BLaER1 (cell line): ENCODE measurements around the gene PER2.

Experiments
- H3K27ac ChIP-seq: shearing (Covaris generic); formaldehyde crosslinking; 2 replicates; pipeline ENCODE4 v1.8.1; 2022
- H3K27me3 ChIP-seq: shearing (Covaris generic); formaldehyde crosslinking; 2 replicates; pipeline ENCODE4 v1.8.1; 2022
- H3K36me3 ChIP-seq: shearing (Covaris generic); formaldehyde crosslinking; 2 replicates; pipeline ENCODE4 v1.8.1; 2022
- H3K4me1 ChIP-seq: shearing (Covaris generic); formaldehyde crosslinking; 2 replicates; pipeline ENCODE4 v1.8.1; 2022
- H3K4me2 ChIP-seq: shearing (Covaris generic); formaldehyde crosslinking; 2 replicates; pipeline ENCODE4 v1.8.1; 2022
- H3K4me3 ChIP-seq: shearing (Covaris generic); formaldehyde crosslinking; 2 replicates; pipeline ENCODE4 v1.8.1; 2022
- H3K9ac ChIP-seq: shearing (Covaris generic); formaldehyde crosslinking; 2 replicates; pipeline ENCODE4 v1.8.1; 2022
- H3K9me3 ChIP-seq: shearing (Covaris generic); formaldehyde crosslinking; 2 replicates; pipeline ENCODE4 v1.8.1; 2022
- H4K20me1 ChIP-seq: shearing (Covaris generic); formaldehyde crosslinking; 2 replicates; pipeline ENCODE4 v1.8.1; 2022
- Cebpa-rat ChIP-seq: shearing (Covaris generic); IDR thresholded peaks from 2 replicates; pipeline ENCODE4 v1.8.1; 2022

PER2 gene

DNA sequence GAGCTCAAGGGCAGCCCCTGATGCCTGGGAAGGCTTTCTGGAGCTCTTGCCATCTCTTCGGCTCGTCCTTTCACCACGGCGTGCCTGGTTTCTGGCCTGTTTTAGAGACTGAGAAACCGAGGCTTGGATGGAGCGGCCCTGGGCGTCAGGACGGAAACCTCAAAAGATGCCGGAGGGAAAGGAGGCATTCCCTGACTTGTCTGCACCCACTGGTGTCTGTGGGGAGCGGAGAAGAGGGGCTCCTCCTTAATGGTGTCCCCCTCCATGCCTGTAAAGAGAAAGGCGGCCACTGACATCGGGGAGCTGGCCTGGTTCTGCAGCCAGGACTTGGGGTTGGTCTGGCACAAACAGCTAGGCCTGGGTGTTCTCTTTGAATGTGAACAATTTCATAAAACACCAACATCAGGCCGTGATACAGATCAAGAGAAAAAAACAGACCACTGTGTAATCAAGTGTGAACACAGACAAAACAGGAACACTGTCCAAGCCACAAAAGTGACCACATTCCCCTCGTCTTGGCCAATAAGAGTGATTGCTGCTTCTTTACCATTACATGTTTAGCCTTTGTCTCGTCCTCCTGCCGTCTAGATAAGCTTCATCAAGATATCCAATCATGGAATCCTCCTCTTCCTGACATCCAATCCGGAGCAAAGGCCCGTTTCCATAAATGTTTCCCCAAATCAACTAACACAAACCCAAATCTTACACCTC lies 84.3 kb downstream of the PER2 start:
- Histone ChIP-seq H3K4me3 (peak overlapping the region; percentile 99), H3K36me3 (peaks cover 5% of the 10 kb centered on the region), H3K9ac (peak overlapping the region; percentile 98), H3K27me3 (no peaks in the 10 kb centered on the region), H3K4me1 (peaks cover 29% of the 10 kb centered on the region), H3K27ac (peak overlapping the region; percentile 96), H3K4me2 (peak overlapping the region; percentile 94), H4K20me1 (peaks cover 43% of the 10 kb centered on the region), H3K9me3 (no peaks in the 10 kb centered on the region)
- no peak for TF ChIP-seq Cebpa-rat

DNA sequence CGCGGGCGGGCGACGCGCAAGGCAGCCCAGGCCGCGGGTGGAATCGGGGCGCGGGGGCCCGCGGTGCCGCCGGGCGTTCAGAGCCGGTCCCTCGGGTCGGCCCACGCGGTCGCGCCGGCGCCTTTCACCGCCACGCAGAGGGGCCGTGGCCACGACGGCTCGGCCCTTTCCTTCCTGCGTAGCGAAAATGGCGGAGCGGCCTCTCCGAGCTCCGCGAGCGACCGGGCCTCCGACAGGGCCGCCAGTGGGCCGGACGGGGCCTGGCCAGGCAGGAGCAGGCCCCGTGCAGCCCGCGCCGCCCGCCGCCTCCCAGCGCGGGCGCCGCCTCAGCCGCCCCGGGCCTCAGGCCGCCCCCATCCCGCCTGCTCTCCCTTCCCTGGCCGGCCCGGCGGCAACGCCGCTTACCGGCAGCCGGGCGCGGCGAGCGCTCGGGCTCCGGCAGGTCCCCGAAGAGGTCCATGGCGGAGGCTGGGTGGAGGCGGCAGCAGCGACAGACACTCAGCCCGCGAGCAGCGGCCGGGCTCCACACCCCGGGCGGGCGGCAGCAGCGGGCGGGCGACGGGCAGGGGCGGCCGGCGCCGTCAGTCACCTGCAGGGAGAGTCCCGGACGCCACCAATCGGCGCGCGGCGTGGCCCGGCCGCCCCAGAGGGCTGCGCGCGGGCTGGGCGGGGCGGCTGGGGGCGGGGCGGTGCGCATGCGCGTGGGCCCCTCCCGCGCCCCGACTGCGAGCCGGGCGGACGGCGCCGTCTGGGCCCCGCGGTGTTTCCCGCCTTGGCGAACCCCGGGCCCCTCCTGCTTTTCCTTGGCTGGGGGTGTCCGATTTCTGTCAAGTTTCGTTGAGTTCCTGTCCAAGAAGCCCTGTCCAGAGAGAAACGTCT lies 85.1 kb downstream of the PER2 start, which contains the start of gene ILKAP:
Gene ILKAP, minus strand, starts transcription at position 602 of the 879 bp plus-strand sequence. Its CDS starts 142 bp downstream, at position 460.
- H3K4me3 ChIP-seq = peak within 1 kb of the TSS; percentile 99
- H3K4me2 ChIP-seq = peak within 1 kb of the TSS; percentile 94
- H3K27ac ChIP-seq = peak within 1 kb of the TSS; percentile 96
- no peaks in the 10 kb centered on the region for H3K9me3 ChIP-seq
- H3K9ac ChIP-seq = peak within 1 kb of the TSS; percentile 98
- peaks cover 51% of the 10 kb centered on the region for H4K20me1 ChIP-seq
- peaks cover 5% of the 10 kb centered on the region for H3K36me3 ChIP-seq
- peaks cover 29% of the 10 kb centered on the region for H3K4me1 ChIP-seq
- no peaks in the 10 kb centered on the region for H3K27me3 ChIP-seq
- no peak for TF ChIP-seq Cebpa-rat

DNA sequence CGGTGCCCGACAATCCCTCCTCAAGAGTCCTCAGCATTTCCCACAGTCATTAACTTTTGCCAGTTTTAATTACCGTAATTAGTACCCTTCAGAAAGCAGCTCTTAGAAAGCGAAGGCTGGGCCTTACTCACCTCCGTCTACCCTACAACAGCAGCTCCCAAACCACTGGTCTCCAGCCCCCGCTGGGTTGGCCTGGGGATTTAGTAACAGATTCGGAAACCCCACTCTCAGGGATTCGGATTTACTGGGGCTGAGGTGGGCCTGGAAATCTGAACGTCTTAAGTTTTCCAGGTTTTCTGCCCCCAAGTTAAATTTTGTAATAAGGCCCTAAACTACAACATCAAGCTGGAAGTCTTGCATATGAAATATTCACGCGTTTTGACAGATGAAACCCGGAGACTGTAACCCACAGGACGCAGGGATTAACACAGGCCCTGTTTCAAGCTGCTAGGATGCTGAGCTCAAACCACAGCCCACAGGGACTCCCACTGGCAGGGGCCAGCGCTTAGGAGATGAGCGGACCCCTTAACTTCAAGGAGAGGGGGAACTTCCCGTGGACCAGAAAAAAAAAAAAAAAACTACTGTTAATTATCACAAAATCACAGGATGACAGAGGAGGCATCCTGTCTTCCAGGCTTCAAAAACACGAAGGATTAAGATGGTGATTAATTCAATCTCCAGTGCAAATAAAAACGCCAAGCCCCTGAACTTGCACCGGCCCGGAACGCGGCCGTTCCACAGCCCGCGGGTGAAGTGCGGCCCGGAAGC lies 85.9 kb downstream of the PER2 start:
- no peaks in the 10 kb centered on the region for H3K27me3 ChIP-seq
- no peak for TF ChIP-seq Cebpa-rat
- peaks cover 59% of the 10 kb centered on the region for H4K20me1 ChIP-seq
- peak overlapping the region; percentile 99 for H3K4me3 ChIP-seq
- peaks cover 7% of the 10 kb centered on the region for H3K36me3 ChIP-seq
- peak overlapping the region; percentile 98 for H3K9ac ChIP-seq
- no peaks in the 10 kb centered on the region for H3K9me3 ChIP-seq
- H3K27ac ChIP-seq = peak overlapping the region; percentile 96
- peak overlapping the region; percentile 94 for H3K4me2 ChIP-seq
- H3K4me1 ChIP-seq = peaks cover 29% of the 10 kb centered on the region
